ENCODE results near the gene TRAPPC10. TPM values are rescaled to one million over a fixed set of nuclear protein-coding genes. Genes with fewer than 3 reads are reported as not detected.

Gene TRAPPC10
- total RNA-seq, 4 donors from 2014 or later = 17.9 to 32.9 (median 23.1) TPM

DNA sequence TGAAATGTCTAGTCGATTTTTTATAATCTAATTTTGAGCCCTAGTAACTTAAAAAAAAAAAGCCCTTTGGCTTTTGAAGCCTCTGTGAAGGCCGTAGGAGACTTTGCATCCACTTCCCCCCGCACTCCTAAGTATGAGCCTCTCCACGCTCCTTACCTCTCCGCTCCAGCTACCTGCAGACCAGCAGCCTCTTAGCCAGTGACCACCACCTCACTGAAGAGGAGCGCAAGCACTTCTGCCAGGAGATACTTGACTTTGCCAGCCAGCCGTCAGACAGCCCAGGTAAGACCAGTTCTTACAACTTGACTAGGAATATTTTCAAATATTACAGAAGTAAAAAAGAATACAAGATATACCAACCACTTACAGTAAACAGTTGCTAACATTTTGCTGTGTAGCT, 67.7 kb downstream of the TRAPPC10 start:
- ATAC-seq = no peak
- peaks cover 6 to 76% of the 10 kb centered on the region in 2 donors for H3K36me3 ChIP-seq

DNA sequence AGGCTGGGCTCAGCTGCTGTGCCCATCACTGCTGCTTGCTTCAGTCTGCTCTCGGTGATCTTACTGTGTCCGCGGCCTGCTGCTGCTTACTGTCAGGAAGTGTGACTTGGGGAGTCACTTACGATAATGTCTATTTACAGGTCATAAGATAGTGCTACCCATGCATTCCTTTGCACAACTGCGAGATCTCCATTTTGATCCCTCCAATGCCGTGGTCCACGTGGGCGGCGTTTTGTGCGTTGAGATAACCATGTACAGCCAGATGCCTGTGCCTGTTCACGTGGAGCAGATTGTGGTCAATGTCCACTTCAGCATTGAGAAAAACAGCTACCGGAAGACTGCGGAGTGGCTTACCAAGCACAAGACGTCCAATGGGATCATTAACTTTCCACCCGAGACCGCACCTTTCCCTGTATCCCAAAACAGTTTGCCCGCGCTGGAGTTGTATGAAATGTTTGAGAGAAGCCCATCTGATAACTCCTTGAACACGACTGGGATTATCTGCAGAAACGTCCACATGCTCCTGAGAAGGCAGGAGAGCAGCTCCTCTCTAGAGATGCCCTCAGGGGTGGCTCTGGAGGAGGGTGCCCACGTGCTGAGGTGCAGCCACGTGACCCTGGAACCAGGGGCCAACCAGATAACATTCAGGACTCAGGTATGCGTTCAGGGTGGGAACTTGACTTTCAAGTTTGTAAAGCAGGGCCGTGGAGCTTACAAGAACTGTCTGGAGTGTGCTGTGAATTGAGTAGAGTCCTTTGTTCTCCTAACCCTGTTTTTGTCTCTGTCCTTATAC, 70.7 kb downstream of the TRAPPC10 start:
- no peak for TF ChIP-seq POLR2A (IDR thresholded peaks at IDR 0.05)
- TF ChIP-seq, protein P1, sequence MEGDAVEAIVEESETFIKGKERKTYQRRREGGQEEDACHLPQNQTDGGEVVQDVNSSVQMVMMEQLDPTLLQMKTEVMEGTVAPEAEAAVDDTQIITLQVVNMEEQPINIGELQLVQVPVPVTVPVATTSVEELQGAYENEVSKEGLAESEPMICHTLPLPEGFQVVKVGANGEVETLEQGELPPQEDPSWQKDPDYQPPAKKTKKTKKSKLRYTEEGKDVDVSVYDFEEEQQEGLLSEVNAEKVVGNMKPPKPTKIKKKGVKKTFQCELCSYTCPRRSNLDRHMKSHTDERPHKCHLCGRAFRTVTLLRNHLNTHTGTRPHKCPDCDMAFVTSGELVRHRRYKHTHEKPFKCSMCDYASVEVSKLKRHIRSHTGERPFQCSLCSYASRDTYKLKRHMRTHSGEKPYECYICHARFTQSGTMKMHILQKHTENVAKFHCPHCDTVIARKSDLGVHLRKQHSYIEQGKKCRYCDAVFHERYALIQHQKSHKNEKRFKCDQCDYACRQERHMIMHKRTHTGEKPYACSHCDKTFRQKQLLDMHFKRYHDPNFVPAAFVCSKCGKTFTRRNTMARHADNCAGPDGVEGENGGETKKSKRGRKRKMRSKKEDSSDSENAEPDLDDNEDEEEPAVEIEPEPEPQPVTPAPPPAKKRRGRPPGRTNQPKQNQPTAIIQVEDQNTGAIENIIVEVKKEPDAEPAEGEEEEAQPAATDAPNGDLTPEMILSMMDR (IDR thresholded peaks at IDR 0.05 in 4 of 5, conservative IDR thresholded peaks at IDR 0.05 in 1 of 5) = no peak
- no peaks in the 10 kb centered on the region for H3K27me3 ChIP-seq
- no peak overlapping the region for H3K4me3 ChIP-seq

More for the DNA sequence above, 67.7 kb downstream of the TRAPPC10 start:
- Histone ChIP-seq H3K27me3 (no peaks in the 10 kb centered on the region), H3K27ac (no peak overlapping the region), H3K4me3 (no peak overlapping the region), H3K4me1 (no peaks in the 10 kb centered on the region), H3K9me3 (no peaks in the 10 kb centered on the region)
- intact Hi-C loops (cut with DNase I; ENCODE audit: low total_unique reads) = no loop called here
- in situ Hi-C loops (cut with MboI; ENCODE audit: low sequenced_read_pairs in 4 of 4) = no loop called here
- TF ChIP-seq, protein P1 (IDR thresholded peaks at IDR 0.05 in 4 of 5, conservative IDR thresholded peaks at IDR 0.05 in 1 of 5) = no peak
- no peak for TF ChIP-seq POLR2A (IDR thresholded peaks at IDR 0.05)
- DNase-seq = no peak

DNA sequence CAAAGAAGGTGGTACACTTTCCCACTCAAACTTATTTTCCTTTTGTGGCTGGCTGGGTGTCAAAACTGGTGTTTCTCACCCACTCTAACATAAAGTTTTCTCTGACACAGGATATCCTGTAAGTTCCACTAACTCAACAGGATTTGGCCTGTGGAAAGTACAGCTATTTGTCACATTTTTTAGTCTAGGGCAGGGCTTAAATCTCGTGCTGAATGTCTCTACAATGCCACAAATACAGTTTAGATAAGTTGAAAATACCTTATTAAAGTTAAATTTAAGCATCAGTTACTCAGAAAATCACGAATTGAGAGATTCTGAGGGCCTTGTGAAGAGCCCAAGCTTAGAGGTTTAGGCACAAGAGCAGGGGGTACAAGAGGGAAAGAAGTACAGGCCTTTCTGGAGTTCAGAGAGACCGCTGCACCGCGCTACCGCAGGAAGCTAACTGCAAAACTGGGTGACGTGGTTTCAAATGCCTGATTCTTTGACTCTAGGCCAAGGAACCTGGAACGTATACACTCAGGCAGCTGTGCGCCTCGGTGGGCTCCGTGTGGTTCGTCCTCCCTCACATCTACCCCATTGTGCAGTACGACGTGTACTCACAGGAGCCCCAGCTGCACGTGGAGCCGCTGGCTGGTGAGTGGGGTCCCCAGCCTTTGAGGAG, 71.7 kb downstream of the TRAPPC10 start:
- H3K27me3 ChIP-seq = no peaks in the 10 kb centered on the region
- H3K4me3 ChIP-seq = no peak overlapping the region
- no peaks in the 10 kb centered on the region for H3K9me3 ChIP-seq
- ATAC-seq (no peak), DNase-seq (no peak)
- peaks cover 0 to 86% of the 10 kb centered on the region in 2 donors for H3K36me3 ChIP-seq
- H3K27ac ChIP-seq = peak overlapping the region in 1 of 4 donors; percentile 3
- intact Hi-C loops (cut with DNase I; ENCODE audit: low total_unique reads) (no loop called here), in situ Hi-C loops (cut with MboI; ENCODE audit: low sequenced_read_pairs in 4 of 4) (no loop called here)
- TF ChIP-seq, protein P1 (IDR thresholded peaks at IDR 0.05 in 4 of 5, conservative IDR thresholded peaks at IDR 0.05 in 1 of 5) = no peak
- TF ChIP-seq POLR2A (IDR thresholded peaks at IDR 0.05) = no peak
- H3K4me1 ChIP-seq = no peaks in the 10 kb centered on the region

More for the DNA sequence above, 70.7 kb downstream of the TRAPPC10 start:
- intact Hi-C loops (cut with DNase I; ENCODE audit: low total_unique reads) (no loop called here), in situ Hi-C loops (cut with MboI; ENCODE audit: low sequenced_read_pairs in 4 of 4) (no loop called here)
- ATAC-seq (no peak), DNase-seq (no peak)
- Histone ChIP-seq H3K4me1 (no peaks in the 10 kb centered on the region), H3K9me3 (no peaks in the 10 kb centered on the region), H3K36me3 (peaks cover 0 to 76% of the 10 kb centered on the region in 2 donors), H3K27ac (peak overlapping the region in 1 of 4 donors; percentile 3)

DNA sequence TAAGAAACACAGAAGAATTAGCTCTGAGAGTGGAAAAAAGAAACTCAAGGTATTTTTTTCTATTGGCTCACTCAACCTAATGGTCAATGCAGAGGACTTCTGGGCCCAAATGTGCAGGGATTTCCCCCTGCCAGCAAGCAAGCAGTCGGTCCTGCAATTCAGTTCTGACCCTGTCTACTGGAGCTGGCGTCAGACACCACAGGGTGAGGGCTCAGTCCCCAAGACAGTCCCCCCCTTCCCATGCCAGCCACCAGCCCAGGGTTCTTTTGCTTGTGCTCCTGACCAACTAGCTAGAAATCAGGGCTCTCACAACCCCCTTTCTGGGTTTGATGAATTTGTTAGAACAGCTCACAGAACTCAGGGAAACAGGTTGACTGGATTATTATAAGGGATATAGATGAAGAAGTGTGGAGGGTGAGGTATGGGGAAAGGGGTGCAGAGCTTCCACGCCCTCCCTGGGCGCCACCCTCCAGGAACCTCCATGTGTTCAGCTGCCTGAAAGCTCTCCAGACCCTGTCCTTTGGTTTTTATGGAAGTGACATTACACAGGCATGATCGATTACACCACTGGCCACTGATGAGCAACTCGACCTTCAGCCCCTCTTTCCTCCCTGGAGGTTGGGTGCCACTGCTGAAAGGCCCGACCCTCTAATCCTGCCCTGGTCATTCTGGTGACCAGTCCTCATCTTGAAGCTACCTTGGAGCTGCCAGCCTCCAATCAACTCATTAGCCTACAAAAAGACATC, 72.6 kb downstream of the TRAPPC10 start:
- no peaks in the 10 kb centered on the region for H3K9me3 ChIP-seq
- intact Hi-C loops (cut with DNase I; ENCODE audit: low total_unique reads) = no loop called here
- no peaks in the 10 kb centered on the region for H3K27me3 ChIP-seq
- H3K27ac ChIP-seq = no peak overlapping the region
- ATAC-seq = no peak
- TF ChIP-seq, protein P1 (IDR thresholded peaks at IDR 0.05 in 4 of 5, conservative IDR thresholded peaks at IDR 0.05 in 1 of 5) = no peak
- no peak for TF ChIP-seq POLR2A (IDR thresholded peaks at IDR 0.05)
- H3K36me3 ChIP-seq = peaks cover 0 to 88% of the 10 kb centered on the region in 2 donors
- no peaks in the 10 kb centered on the region for H3K4me1 ChIP-seq
- no peak overlapping the region for H3K4me3 ChIP-seq
- DNase-seq = no peak
- in situ Hi-C loops (cut with MboI; ENCODE audit: low sequenced_read_pairs in 4 of 4) = no loop called here
